SIG-M5 treated with dmso at 0.1 percent for 504 hours (cell line): ENCODE results near the gene EMSY.

Experiments
- DNase-seq: peaks from one replicate; lab custom pipeline; 2025; ENCODE audit not compliant: unreplicated experiment; lab: John Stamatoyannopoulos, UW

EMSY gene

DNA sequence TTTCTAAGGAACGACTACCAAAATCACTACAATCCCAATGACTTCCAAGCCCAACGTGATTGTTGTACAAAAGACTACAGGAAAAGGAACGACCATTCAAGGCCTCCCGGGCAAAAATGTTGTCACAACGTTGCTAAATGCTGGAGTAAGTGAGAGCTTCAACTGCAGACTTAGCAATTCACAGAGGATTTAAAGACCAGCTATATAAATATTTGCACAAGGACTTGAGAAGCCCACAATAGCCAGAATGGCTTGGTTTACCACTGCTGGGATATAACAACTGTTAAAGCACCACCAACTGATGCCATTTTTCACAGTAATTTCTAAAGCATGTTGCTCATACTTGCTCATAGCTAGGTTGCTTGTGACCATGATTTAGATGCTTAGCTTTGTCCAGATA is 78.3 kb downstream of the EMSY start:
- no peak for DNase-seq

DNA sequence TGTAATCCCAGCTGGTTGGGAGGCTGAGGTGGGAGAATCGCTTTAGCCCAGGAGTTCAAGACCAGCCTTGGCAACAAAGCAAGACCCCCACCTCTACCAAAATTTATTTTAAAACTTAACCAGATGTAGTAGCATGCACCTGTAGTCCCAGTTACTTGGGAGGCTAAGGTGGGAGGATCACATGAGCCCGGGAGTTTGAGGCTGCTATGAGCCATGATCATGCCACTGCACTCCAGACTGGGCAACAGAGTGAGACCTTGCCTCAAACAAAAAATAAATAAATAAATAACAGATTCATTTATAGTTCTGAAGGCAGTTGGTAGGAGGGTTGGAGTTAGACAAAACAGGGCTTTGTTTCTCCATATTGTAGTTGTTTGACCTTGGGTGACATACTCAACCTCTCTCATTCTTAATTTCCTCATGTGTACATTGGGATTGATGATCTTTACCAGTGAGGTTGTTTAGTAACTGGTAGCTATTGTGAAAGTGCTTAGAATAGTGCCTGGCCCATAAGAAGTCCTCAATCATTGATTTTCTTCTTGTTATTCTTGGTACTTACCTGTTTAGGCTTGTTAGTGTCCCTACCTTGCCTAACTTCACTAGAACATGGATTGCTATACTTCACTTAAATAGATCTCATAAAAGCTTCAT is 79.1 kb downstream of the EMSY start:
- no peak for DNase-seq

DNA sequence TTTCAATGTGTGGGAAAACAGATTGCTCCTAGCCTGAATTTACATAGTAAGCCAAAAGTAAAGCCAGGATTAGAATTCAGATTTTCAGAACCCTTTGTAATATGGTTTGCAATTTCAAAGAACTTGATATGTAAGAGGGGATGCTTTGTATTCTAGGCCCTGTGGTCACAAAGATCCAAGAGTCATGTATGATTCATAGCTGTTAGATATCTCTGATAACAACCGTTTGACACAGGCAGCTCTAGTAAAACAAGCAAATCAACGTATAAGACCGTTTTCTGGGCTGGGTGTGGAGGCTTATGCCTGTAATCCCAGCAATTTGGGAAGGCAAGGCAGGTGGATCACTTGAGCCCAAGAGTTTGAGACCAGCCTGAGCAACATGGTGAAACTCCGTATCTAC is 79.6 kb downstream of the EMSY start:
- no peak for DNase-seq

DNA sequence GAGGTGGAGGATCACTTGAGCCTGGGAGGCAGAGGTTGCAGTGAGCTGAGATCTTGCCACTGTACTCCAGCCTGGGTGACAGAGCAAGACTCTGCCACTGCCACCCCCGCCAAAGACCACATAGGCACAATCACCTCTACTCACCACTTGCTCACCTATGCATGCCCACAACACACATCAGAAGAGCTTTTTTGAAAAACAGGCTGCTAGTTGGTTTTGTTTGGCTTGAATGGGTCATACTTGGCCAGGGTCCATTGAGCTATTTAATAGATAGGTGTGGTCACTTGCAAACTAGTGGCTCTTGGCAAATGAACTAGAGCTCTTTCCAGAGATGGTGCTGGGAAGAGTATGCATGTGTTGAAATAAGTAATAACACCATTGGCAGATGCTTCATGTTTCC is 80.1 kb downstream of the EMSY start:
- DNase-seq = no peak

DNA sequence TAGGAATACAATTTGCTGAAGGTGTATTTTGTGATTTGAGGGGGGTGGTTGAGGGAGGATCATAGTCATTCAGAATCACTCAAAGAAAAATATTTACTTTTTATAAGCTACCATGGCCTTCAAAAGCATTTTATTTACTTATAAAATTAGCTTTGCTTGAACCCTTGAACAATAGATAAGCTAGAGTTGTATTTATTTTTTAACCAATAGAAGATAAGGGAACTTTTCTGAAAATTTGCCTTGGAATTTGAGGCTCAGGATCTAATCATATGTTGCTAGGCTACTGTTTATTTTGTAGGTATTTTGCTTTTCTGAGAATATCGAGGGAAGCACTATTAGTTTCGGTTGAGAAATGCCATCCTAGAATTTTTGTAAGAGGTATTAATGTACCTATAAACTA is 82.1 kb downstream of the EMSY start:
- DNase-seq = no peak

DNA sequence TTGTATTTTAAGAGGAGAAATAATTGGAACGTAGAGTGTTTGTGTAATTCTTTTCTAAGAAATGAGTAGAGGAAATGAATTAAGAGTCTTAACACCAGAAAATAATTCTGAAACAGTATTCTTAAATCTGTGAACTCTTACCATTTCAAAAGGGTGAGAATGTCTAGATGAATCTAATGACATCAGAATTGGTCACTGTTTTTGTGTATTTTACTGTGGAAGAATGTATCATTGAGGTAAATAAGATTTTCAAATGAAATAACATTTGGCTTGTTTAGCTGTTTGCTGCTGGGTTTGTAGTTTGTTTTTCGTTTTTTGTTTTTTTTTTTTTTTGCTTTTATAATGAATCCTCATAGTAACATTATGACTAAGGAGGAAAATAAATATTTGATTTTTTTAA is 97.6 kb downstream of the EMSY start:
- no peak for DNase-seq

DNA sequence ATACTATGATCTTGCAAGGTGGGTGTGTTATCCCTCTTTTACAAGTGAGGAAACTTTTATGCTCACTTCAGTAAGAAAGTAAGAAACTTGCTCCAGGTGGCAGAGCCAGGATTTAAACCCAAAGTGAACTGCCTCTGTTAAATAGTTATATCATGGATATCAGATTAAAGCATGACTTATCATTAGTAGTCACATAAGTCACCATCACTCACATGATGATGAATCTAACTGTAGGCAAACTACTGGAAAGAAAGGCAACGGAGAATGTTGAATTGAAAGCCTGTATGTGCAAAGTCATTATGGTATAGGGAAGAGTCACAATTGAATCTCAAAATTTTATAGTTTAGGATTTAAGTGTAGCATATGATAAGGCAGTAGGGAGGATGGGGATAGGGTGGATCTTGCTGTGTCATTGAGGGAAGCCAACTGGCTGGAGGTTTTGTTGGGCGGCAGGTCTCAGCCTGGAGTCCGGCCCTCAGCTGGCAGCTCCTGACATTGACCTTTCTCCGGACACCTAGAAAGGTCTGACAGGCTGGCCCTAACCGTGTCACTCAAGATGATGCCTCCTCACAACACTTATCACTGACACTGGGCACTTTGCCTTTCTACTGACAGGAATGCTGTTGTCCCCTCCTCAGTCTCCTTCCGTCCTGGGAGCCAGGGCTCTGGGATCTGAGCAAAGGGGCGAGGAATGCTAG is 98.3 kb downstream of the EMSY start:
- DNase-seq = no peak

DNA sequence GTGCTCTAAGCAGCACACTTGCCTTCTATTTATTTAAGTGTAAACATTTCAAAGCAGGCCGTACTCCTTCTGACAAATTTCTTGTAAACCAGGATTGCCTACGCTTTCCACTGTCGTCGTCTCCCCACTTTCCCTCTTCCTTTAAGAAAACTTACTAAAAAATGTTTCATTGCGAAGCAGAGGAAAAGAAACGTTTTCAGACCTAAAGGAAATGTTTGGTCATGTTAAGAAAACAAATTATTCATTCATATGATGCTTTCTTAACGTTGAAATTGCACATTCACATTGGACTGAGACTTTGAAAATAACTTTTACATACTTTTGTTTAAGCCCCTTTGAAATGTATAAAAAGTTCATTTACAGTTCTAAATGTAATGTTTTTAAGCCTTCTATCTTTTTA is 106.0 kb downstream of the EMSY start:
- DNase-seq = no peak

DNA sequence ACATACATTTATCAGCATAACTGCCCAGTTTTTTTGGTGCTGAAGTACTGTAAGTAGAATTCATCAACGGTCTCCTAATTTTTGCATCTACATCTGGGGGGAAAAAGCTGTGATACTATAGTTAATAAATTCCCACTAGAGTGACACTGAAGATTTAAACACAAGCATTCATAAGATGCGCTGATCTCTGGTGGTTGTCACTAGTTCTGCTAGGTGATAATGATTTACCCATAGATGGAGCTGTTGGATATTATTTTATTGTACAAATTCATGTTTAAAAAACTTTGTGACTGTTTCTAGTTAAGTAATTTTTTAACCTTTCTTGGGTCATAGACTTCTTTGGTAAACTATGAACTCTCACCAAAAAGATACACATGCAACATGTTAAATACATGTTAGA is 106.6 kb downstream of the EMSY start:
- DNase-seq = no peak

DNA sequence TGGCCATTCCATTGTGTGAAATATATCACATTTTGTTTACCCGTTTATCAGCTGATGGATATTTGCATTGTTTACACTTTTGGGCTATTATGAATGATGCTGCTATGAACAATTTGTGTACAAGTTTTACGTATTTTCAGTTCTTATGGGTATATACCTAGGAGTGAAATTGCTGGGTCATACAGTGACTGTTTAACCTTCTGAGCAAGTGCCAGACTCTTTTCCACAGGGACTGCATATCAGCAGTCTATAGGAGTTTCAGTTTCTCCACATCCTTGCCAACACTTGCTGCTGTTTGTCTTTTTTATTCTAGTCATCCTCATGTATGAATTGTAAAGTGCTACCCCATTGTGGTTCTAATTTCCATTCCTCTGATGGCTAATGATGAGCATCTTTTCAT is 108.2 kb downstream of the EMSY start:
- no peak for DNase-seq

DNA sequence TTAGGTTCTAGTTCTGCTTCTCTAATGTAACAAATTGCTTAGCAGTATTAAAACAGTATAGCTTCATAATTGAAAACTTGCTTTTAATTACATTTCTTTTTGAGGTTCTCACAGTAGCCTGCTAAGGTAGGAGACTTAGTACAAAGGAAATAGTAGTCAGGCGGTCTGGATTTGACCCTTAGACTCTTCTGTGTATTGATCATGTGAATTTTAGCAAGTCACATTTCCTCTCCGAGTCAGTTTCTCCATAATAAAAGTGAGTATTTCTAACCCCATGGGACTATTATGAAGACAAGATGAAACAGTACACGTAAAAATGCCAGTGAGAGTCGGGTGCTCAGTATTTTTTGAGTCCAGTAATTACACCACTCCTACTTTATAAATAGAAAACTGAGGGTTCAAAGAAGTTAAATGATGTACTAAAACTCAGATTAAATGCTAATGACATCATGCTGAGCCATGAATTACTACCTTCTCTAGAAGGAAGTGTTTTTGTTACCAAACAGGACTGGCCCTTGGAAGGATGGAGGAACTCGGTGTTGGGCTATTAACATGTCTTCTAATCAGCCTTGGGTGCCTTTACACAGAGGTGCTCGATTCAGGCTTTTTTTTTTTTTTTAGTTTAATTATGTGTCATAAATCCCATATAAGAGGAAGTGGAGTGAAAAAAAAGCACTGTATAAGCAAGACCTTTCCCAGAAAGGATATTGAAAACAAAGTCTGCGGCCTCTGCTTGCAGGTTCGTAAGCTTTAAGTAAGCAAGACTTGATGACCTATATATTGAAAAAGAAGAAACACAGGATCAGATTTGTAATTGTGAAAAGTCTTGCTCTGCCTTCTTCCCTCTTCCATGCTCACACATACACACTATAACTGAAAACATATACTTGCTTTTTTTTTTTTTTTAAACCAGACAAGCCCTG is 109.0 kb downstream of the EMSY start:
- DNase-seq = no peak

DNA sequence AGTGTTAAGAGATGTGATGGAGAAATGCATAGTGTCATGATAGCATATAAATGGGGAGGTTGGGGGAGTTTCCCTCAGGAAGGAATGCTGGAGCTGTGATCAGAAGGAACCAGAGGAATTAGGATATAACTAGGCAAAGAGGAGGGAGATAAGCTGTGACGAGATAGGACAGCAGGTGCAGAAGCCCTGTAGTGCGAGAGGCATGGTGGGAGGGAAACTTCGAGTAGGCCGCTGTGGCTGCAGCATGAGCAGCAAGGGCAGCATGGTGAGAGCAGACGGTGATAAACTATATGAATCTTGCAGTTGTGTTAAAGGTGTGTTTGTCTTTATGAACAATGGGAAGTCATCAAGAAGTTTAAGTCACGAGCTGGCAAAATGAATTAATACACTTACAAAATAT is 109.9 kb downstream of the EMSY start:
- DNase-seq = no peak

DNA sequence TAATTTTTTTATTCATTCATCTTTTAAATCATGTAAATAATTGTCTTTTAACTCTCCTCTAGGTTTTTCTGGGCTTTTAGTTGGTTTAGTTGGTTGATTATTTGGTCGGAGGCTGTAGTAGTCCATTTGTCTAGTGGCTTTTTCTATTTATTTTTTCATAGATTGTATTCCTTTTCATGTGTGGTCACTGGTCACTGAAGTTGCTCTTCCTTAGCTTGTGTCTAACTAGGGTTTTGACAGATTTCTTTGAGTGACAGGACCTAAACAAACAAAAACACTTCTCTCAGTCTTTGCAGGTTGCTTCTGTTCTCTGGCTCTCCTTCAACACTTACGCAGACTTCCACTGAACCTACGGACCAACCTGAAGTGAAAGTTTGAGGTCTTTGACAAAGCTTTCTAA is 112.6 kb downstream of the EMSY start:
- DNase-seq = no peak

DNA sequence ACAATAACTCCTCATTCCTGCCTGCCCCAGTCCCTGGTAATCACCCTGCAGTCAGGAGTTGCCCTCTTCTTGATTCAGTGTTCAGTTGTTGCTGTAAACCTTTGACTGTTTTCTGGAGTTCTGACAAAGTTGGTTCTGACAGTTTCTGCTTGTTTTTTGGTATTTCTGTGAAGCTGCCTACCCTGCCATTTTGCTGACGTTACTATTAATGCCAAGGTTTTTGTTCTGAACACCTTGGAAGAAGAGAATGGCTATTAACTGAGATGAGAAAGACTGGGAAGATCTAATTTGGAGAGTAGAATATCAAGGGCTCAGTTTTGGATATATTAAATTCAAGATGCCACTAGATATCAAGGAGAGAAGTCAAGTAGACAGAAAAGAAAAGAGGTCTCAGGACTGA is 113.7 kb downstream of the EMSY start:
- DNase-seq = no peak

DNA sequence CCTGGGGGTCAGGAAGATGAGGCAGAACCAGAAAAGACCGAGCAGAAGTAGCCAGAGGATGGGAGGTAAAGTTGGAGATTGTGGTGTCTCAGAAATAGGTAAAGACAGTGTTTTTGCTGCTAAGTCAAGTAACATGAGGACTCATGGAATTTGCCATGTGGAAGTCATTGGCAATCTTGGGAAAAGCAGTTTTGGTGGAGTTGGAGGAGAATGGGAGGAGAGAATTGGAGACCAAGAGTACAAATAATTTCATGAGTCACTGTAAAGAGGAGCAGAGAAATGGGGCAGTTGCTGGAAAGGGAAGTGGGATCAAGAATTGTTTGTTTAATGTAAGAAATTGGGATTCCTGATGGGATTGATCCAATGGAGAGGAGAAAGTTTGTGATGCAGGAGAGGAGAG is 114.1 kb downstream of the EMSY start:
- no peak for DNase-seq

DNA sequence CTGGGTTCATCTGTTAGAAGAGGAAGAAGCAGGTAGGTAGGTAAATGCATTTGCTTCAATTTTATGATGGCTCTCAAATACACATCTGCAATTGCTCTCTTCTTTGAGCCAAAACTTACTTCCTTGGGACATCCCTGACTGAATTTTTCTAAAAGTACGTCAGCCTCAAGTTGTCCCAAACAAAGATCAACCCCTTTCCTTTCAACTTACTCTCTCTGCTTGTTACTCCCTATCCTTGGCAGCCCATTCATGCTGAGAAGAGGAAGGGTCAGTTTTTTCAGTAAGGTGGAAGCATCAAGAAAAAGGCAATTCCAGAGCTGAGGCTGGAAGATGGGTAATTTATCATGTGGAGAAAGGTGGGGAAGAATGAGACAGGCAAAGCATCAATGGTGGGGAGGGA is 114.5 kb downstream of the EMSY start:
- DNase-seq = no peak

DNA sequence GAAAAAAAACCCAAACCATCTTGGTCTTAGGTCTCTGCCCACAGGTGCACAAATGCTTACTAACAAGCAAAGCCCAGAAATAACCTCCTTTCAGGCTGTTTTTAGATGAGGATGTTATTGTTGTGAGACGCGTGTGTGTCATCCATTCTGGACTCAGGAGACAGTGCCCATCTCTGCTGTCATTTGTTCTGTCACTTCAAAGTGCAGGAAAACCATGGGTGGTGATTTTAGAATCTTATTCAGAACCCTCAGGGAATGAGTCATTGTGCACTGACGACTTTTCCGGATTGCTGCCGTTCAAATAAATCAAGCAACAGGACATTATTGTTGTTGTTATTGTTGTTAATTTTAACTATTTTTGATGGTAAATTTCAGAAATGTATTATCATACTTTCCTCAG is 115.4 kb downstream of the EMSY start:
- DNase-seq = no peak

DNA sequence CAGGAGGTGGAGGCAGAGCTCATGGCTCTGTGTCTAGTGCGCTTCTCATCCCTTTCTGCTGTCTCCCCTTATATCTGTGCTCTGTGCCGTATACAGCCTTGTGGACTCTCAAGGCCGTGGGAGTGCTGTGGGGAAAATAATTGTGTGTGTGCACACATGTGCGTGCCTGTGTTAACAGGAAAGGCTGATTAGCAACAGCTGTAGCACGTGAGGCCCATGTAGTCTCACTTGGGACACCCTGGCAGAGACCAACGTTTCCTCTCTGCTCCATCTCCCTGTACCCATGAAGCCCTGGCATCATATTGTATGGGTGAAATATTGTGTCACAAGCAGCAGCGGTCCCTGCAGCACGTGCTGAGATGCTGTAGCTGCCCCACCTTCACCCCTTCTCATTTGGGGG is 116.4 kb downstream of the EMSY start:
- no peak for DNase-seq

DNA sequence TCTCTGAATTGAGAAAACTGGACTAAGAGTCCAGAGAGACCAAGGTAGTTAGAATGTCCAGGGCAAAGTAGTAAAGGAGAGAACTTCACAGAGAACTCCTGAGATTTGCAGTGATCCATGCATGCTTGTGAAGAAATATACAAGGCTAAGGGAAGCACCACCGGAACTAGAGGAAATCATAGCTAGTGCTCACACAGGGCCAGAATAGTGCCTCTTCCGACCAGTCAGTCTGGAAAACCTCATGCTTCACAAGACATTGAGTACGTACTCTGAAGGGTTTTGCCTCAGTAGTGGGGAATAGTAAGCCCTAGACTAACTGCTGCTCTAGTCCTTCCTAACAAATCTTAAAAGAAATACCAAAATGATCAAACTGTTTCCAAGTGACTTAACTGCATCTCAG is 117.7 kb downstream of the EMSY start:
- no peak for DNase-seq

DNA sequence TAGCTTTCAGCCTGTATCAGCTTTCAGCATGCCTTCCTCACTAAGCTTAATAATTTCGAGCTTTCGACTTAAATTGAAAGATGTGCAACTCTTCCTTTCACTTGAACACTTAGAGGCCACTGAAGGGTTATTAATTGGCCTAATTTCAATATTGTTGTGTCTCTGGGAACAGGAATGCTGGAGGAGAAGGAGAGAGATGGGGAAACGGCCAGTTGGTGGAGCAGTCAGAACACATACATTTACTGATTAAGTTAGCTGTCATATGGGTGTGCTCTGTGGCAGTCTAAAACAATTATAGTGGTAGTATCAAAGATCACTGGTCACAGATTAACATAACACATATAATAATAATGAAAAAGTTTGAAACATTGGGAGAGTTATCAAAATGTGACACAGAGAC is 119.5 kb downstream of the EMSY start:
- no peak for DNase-seq

DNA sequence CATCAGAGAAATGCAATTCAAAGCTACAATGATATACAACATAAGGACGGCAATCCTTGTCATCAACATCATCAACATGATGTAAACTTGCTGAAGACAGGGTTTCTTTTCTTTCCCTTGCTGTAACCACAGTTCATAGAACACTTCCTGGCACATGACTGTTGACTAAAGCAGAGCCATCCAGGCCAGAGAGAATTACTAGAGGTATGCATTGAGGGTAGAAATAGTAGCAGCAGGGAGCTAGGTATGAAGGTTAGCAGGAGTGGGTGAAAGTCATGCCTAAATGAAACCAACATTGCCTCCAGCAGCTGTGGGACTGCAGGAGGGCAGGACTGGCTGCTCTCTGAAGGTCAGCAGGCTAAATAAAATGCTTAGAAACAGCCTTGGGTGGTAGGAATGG is 122.0 kb downstream of the EMSY start:
- DNase-seq = no peak

DNA sequence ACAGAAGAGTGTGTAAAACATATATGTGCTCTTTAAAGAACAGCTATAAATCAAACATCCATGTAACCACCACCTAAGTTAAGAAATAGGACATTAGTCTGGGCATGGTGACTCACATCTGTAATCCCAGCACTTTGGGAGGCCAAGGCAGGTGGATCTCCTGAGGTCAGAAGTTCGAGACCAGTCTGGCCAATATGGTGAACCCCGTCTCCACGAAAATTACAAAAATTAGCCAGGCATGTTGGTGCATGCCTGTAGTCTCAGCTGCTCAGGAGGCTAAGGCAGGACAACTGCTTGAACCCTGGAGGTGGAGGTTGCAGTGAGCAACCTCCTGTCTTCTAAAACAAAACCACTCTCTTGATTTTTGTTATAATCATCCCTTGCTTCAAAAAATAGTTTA is 122.4 kb downstream of the EMSY start:
- no peak for DNase-seq
